H9 (cell line): Measurements from ENCODE around the gene SF3A1. TPM values are rescaled to one million over a fixed set of nuclear protein-coding genes. Genes with fewer than 3 reads are reported as not detected.
A peak's percentile ranks its signal among the peaks of the same experiment; 100 is the strongest.

ENCODE experiments used
- DNase-seq: peaks from one replicate; pipeline ENCODE4 v3.0.0-alpha.2; 2017
- H2AFZ ChIP-seq: one replicate; pipeline ENCODE4 v1.6.1; 2013; ENCODE audit warnings: mild to moderate bottlenecking, low read length, control low read depth, moderate library complexity
- H2AK5ac ChIP-seq: 2 replicates; pipeline ENCODE4 v1.6.1; 2013; ENCODE audit warnings: low read length, control low read depth, mixed read lengths; ENCODE audit not compliant: insufficient read length
- H2BK120ac ChIP-seq: one replicate; pipeline ENCODE4 v1.6.1; 2013; ENCODE audit warnings: low read depth, mild to moderate bottlenecking, low read length, control low read depth, inconsistent platforms; ENCODE audit not compliant: poor library complexity, severe bottlenecking
- H2BK12ac ChIP-seq: 2 replicates; pipeline ENCODE4 v1.6.1; 2013; ENCODE audit warnings: low read length, control low read depth, mixed read lengths, low read depth; ENCODE audit not compliant: insufficient read length
- H2BK15ac ChIP-seq: 2 replicates; pipeline ENCODE4 v1.6.1; 2013; ENCODE audit warnings: low read depth, low read length, control low read depth
- H2BK20ac ChIP-seq: one replicate; pipeline ENCODE4 v1.6.1; 2013; ENCODE audit warnings: low read depth, mild to moderate bottlenecking, low read length, control low read depth, inconsistent platforms; ENCODE audit not compliant: poor library complexity, severe bottlenecking
- H2BK5ac ChIP-seq: 2 replicates; pipeline ENCODE4 v1.6.1; 2013; ENCODE audit warnings: low read length, control low read depth, mixed read lengths; ENCODE audit not compliant: insufficient read length
- H3K14ac ChIP-seq: 2 replicates; pipeline ENCODE4 v1.6.1; 2013; ENCODE audit warnings: low read length, control low read depth; ENCODE audit not compliant: insufficient read depth
- H3K18ac ChIP-seq: 2 replicates; pipeline ENCODE4 v1.6.1; 2013; ENCODE audit warnings: low read depth, mild to moderate bottlenecking, mixed read lengths, low read length, control low read depth; ENCODE audit not compliant: insufficient read length
- H3K23ac ChIP-seq: 2 replicates; pipeline ENCODE4 v1.6.1; 2013; ENCODE audit warnings: low read length, control low read depth, mixed read lengths, low read depth; ENCODE audit not compliant: insufficient read length
- H3K23me2 ChIP-seq: 2 replicates; pipeline ENCODE4 v1.6.1; 2013; ENCODE audit warnings: low read depth, mild to moderate bottlenecking, mixed read lengths, low read length, control low read depth; ENCODE audit not compliant: insufficient read length, poor library complexity, severe bottlenecking
- H3K27ac ChIP-seq: 2 replicates; pipeline ENCODE4 v1.5.1; 2013; ENCODE audit warnings: low read length, control low read depth, mixed read lengths, low read depth; ENCODE audit not compliant: insufficient read length
- H3K27me3 ChIP-seq: 2 replicates; pipeline ENCODE4 v1.6.1; 2013; ENCODE audit warnings: low read length, control low read depth, inconsistent platforms; ENCODE audit not compliant: insufficient read depth
- H3K4ac ChIP-seq: 2 replicates; pipeline ENCODE4 v1.6.1; 2013; ENCODE audit warnings: low read depth, mild to moderate bottlenecking, control low read depth, inconsistent platforms, low read length, moderate library complexity
- H3K4me1 ChIP-seq: 2 replicates; pipeline ENCODE4 v1.6.1; 2013; ENCODE audit warnings: low read length, control low read depth, inconsistent platforms; ENCODE audit not compliant: insufficient read depth
- H3K4me2 ChIP-seq: 2 replicates; pipeline ENCODE4 v1.6.1; 2013; ENCODE audit warnings: low read length, control low read depth, mixed read lengths; ENCODE audit not compliant: insufficient read length, insufficient read depth
- H3K56ac ChIP-seq: 2 replicates; pipeline ENCODE4 v1.6.1; 2013; ENCODE audit warnings: low read depth, mild to moderate bottlenecking, mixed read lengths, low read length, control low read depth; ENCODE audit not compliant: insufficient read length
- H3K79me1 ChIP-seq: 2 replicates; pipeline ENCODE4 v1.6.1; 2013; ENCODE audit warnings: low read depth, mild to moderate bottlenecking, moderate library complexity, low read length, control low read depth, inconsistent platforms; ENCODE audit not compliant: insufficient read depth, poor library complexity, severe bottlenecking
- H3K79me2 ChIP-seq: 2 replicates; pipeline ENCODE4 v1.6.1; 2013; ENCODE audit warnings: low read length, control low read depth, inconsistent platforms; ENCODE audit not compliant: insufficient read depth
- H3K9ac ChIP-seq: 2 replicates; pipeline ENCODE4 v1.6.1; 2013; ENCODE audit warnings: low read length, control low read depth, mixed read lengths; ENCODE audit not compliant: insufficient read length; ENCODE audit errors: extremely low read depth
- H3K9me3 ChIP-seq: one replicate; pipeline ENCODE4 v1.6.1; 2013; ENCODE audit warnings: low read depth, low read length, inconsistent platforms; ENCODE audit not compliant: control insufficient read depth
- H3T11ph ChIP-seq: one replicate; pipeline ENCODE4 v1.6.1; 2013; ENCODE audit warnings: mild to moderate bottlenecking, low read length, control low read depth, inconsistent platforms
- H4K20me1 ChIP-seq: one replicate; pipeline ENCODE4 v1.6.1; 2013; ENCODE audit not compliant: control insufficient read depth, insufficient read length, insufficient read depth
- H4K5ac ChIP-seq: 2 replicates; pipeline ENCODE4 v1.6.1; 2013; ENCODE audit warnings: low read depth, mild to moderate bottlenecking, mixed read lengths, low read length, control low read depth; ENCODE audit not compliant: insufficient read length
- H4K8ac ChIP-seq: replicated peaks from 2 replicates; pipeline ENCODE4 v1.6.1; 2013; ENCODE audit warnings: low read length, control low read depth, mixed read lengths, low read depth; ENCODE audit not compliant: insufficient read length
- H4K91ac ChIP-seq: 2 replicates; pipeline ENCODE4 v1.6.1; 2013; ENCODE audit warnings: low read depth, mild to moderate bottlenecking, moderate library complexity, mixed read lengths, low read length, control low read depth; ENCODE audit not compliant: insufficient read length
- H3K27ac Mint-ChIP-seq, 3 experiments: 2 replicates in 2 of 3; 3 replicates in 1 of 3; pipeline ENCODE4 v1.8.0; 2020 to 2021; ENCODE audit warnings: mixed read lengths in 3 of 3, mild to moderate bottlenecking in 1 of 3, moderate library complexity in 1 of 3
- H3K27me3 Mint-ChIP-seq: 2 replicates; pipeline ENCODE4 v1.8.0; 2021; ENCODE audit warnings: low read depth, mild to moderate bottlenecking, moderate library complexity, mixed read lengths
- H3K36me3 Mint-ChIP-seq, 3 experiments: 2 replicates in 2 of 3; 3 replicates in 1 of 3; pipeline ENCODE4 v1.8.0; 2020 to 2021; ENCODE audit warnings: low read depth in 3 of 3, mixed read lengths in 3 of 3; ENCODE audit not compliant: insufficient read depth in 1 of 3
- H3K4me1 Mint-ChIP-seq, 2 experiments: 2 replicates each; pipeline ENCODE4 v1.8.0; 2020; ENCODE audit warnings: mixed read lengths in 2 of 2
- H3K4me3 Mint-ChIP-seq, 2 experiments: 2 replicates in 1 of 2; 3 replicates in 1 of 2; pipeline ENCODE4 v1.8.0; 2020 to 2021; ENCODE audit warnings: mild to moderate bottlenecking in 2 of 2, mixed read lengths in 2 of 2, moderate library complexity in 1 of 2
- H3K9me3 Mint-ChIP-seq, 2 experiments: 2 replicates in 1 of 2; 3 replicates in 1 of 2; pipeline ENCODE4 v1.8.0; 2020; ENCODE audit warnings: mild to moderate bottlenecking in 2 of 2, mixed read lengths in 2 of 2, moderate library complexity in 1 of 2
- CTCF ChIP-seq: fragments of 200-600 bp; sonication (generic); conservative IDR thresholded peaks from 3 replicates; pipeline ENCODE4 v1.8.0; 2021; ENCODE audit warnings: antibody characterized with exemption, mild to moderate bottlenecking
- WGBS: extraction: QIAGEN DNeasy Blood & Tissue Kit; methylation state at CpG from one replicate; pipeline ENCODE4 v1.1.7; 2013; ENCODE audit warnings: missing lambda C conversion rate, low lambda C conversion rate, mixed read lengths; ENCODE audit not compliant: insufficient read length; ENCODE audit errors: extremely low coverage; 5-methylcytosine and 5-hydroxymethylcytosine counted together
- total RNA-seq: library from RNA; stranded (reverse); gene quantifications from 2 replicates; pipeline ENCODE4 v1.2.1, GENCODE V29; 2021

Gene SF3A1
- total RNA-seq, 1 experiment from 2014 or later, result 225 TPM

GRCh38 chr22:30325065-30325720 is 31.5 kb downstream of the SF3A1 start:
- H3K4me2 ChIP-seq, result no peak overlapping the region
- no peak overlapping the region for H2AK5ac ChIP-seq
- WGBS, result no CpG with 5 or more reads among the region's 5 CpGs
- no peak overlapping the region for H2BK120ac ChIP-seq
- H3K4ac ChIP-seq, result no peak overlapping the region
- Mint-ChIP-seq H3K36me3 (no peaks in the 10 kb centered on the region; a peak in 1 of 7 replicates), H3K27ac (no peak overlapping the region; a peak in 2 of 7 replicates), H3K4me3 (peak overlapping the region; percentile 79 to 82), H3K4me1 (peaks cover 24 to 29% of the 10 kb centered on the region in 2 experiments), H3K27me3 (no peaks in the 10 kb centered on the region; the same call in 1 of the 2 replicates), H3K9me3 (no peaks in the 10 kb centered on the region)
- no peak overlapping the region for H3K27ac ChIP-seq
- H3K23me2 ChIP-seq, result peaks cover 4% of the 10 kb centered on the region
- H2BK20ac ChIP-seq, result no peak overlapping the region
- H3K4me1 ChIP-seq, result no peaks in the 10 kb centered on the region
- H2BK5ac ChIP-seq, result no peak overlapping the region
- no peak overlapping the region for H4K5ac ChIP-seq
- H2AFZ ChIP-seq, result no peak overlapping the region
- H3K18ac ChIP-seq, result no peak overlapping the region
- no peak overlapping the region for H3T11ph ChIP-seq
- no peak overlapping the region for H3K9ac ChIP-seq
- no peaks in the 10 kb centered on the region for H3K9me3 ChIP-seq
- no peak overlapping the region for H3K14ac ChIP-seq
- peaks cover 2% of the 10 kb centered on the region for H4K20me1 ChIP-seq
- no peak overlapping the region for H4K91ac ChIP-seq
- H2BK12ac ChIP-seq, result no peak overlapping the region
- no peak for TF ChIP-seq CTCF
- H3K56ac ChIP-seq, result no peak overlapping the region
- no peaks in the 10 kb centered on the region for H3K27me3 ChIP-seq
- H4K8ac ChIP-seq, result no peak overlapping the region
- no peaks in the 10 kb centered on the region for H3K79me1 ChIP-seq
- no peak overlapping the region for H3K23ac ChIP-seq
- H2BK15ac ChIP-seq, result no peak overlapping the region
- no peak for DNase-seq
- no peaks in the 10 kb centered on the region for H3K79me2 ChIP-seq
